HL-60 (cell line): ENCODE data around the gene SV2C.

ENCODE experiments used
- POLR2AphosphoS5 ChIP-seq: IDR thresholded peaks from 2 replicates; pipeline ENCODE4 v1.6.1; 2012; ENCODE audit warnings: low read depth
- SPI1 ChIP-seq: IDR thresholded peaks from 2 replicates; pipeline ENCODE4 v1.6.1; 2012; ENCODE audit warnings: low read depth, mild to moderate bottlenecking, borderline replicate concordance
- TF ChIP-seq, protein P1 (sequence below): IDR thresholded peaks from 2 replicates; pipeline ENCODE4 v1.6.1; 2012; ENCODE audit warnings: low read depth; ENCODE audit not compliant: insufficient replicate concordance
- TF ChIP-seq, protein P2 (sequence below): IDR thresholded peaks from one replicate; pipeline ENCODE4 v1.5.1; 2011; ENCODE audit warnings: low read length, control low read depth, inconsistent platforms; ENCODE audit not compliant: insufficient read depth

DNA sequence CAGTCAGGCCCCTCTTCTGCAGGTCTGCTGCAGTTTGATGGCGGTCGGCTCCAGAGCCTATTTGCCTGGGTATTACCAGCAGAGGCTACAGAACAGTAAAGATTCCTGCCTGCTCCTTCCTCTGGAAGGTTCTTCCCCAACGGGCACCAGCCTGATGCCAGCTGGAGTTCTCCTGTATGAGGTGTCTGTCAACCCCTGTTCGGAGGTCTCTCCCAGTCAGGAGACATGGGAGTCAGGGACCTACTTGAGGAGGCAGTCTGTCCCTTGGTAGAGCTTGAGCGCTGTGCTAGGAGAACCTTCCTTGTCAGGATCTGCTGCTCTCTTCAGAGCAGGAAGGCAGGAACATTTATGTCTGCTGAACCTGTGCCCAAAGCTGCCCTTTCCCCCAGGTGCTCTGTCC lies 181.5 kb downstream of the SV2C start:
- no peak for TF ChIP-seq POLR2AphosphoS5
- TF ChIP-seq, protein P1, sequence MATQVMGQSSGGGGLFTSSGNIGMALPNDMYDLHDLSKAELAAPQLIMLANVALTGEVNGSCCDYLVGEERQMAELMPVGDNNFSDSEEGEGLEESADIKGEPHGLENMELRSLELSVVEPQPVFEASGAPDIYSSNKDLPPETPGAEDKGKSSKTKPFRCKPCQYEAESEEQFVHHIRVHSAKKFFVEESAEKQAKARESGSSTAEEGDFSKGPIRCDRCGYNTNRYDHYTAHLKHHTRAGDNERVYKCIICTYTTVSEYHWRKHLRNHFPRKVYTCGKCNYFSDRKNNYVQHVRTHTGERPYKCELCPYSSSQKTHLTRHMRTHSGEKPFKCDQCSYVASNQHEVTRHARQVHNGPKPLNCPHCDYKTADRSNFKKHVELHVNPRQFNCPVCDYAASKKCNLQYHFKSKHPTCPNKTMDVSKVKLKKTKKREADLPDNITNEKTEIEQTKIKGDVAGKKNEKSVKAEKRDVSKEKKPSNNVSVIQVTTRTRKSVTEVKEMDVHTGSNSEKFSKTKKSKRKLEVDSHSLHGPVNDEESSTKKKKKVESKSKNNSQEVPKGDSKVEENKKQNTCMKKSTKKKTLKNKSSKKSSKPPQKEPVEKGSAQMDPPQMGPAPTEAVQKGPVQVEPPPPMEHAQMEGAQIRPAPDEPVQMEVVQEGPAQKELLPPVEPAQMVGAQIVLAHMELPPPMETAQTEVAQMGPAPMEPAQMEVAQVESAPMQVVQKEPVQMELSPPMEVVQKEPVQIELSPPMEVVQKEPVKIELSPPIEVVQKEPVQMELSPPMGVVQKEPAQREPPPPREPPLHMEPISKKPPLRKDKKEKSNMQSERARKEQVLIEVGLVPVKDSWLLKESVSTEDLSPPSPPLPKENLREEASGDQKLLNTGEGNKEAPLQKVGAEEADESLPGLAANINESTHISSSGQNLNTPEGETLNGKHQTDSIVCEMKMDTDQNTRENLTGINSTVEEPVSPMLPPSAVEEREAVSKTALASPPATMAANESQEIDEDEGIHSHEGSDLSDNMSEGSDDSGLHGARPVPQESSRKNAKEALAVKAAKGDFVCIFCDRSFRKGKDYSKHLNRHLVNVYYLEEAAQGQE, result no peak
- TF ChIP-seq, protein P2, sequence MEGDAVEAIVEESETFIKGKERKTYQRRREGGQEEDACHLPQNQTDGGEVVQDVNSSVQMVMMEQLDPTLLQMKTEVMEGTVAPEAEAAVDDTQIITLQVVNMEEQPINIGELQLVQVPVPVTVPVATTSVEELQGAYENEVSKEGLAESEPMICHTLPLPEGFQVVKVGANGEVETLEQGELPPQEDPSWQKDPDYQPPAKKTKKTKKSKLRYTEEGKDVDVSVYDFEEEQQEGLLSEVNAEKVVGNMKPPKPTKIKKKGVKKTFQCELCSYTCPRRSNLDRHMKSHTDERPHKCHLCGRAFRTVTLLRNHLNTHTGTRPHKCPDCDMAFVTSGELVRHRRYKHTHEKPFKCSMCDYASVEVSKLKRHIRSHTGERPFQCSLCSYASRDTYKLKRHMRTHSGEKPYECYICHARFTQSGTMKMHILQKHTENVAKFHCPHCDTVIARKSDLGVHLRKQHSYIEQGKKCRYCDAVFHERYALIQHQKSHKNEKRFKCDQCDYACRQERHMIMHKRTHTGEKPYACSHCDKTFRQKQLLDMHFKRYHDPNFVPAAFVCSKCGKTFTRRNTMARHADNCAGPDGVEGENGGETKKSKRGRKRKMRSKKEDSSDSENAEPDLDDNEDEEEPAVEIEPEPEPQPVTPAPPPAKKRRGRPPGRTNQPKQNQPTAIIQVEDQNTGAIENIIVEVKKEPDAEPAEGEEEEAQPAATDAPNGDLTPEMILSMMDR, result no peak
- TF ChIP-seq SPI1, result no peak
